Muscle of leg (tissue), 9 donors: ENCODE measurements around the gene NEU4. TPM values are rescaled to one million over a fixed set of nuclear protein-coding genes. Genes with fewer than 3 reads are reported as not detected.

Experiments used
- polyA plus RNA-seq, 8 donors: library from polyadenylated mRNA; unstranded; fragments of 120-200 nt; gene quantifications; one replicate each; pipeline versions ENCODE4 v1.2.1 to v1.2.3, GENCODE V29; 2013; ENCODE audit warnings: inconsistent platforms in 1 of 8, low replicate concordance in 1 of 8; ENCODE audit not compliant: insufficient read length in 8 of 8, insufficient read depth in 1 of 8
- total RNA-seq: library from RNA; stranded (reverse); fragments of 120-200 nt; gene quantifications from one replicate; pipeline ENCODE4 v1.2.4, GENCODE V29; 2013

NEU4 gene
- total and polyA plus RNA-seq, 9 donors: 4.6 to 10.1 (median 6.7) TPM

Other genes with a start within 250 kb of the NEU4 start
- gene THAP4, start 172.0 kb upstream of the NEU4 start, total RNA-seq: 43.9 TPM
- gene THAP4, start 172.0 kb upstream of the NEU4 start, polyA plus RNA-seq: 10 to 100 TPM; 36.3 to 51.7 (median 43.9) TPM
- 36.5 TPM for gene ATG4B, start 171.5 kb upstream of the NEU4 start, total RNA-seq
- gene ATG4B, start 171.5 kb upstream of the NEU4 start, polyA plus RNA-seq: 10 to 100 TPM; 44.0 to 74.3 (median 58.3) TPM
- gene DTYMK, start 122.4 kb upstream of the NEU4 start, total RNA-seq: 22.7 TPM
- gene DTYMK, start 122.4 kb upstream of the NEU4 start, polyA plus RNA-seq: 10 to 100 TPM; 24.9 to 35.1 (median 28.6) TPM
- gene ING5, start 107.2 kb upstream of the NEU4 start, total RNA-seq: 24.9 TPM
- gene ING5, start 107.2 kb upstream of the NEU4 start, polyA plus RNA-seq: 10 to 100 TPM; 21.0 to 29.4 (median 24.2) TPM
- 9.1 TPM for gene D2HGDH, start 74.6 kb upstream of the NEU4 start, total RNA-seq
- gene D2HGDH, start 74.6 kb upstream of the NEU4 start, polyA plus RNA-seq: 10 to 100 TPM; 12.3 to 30.0 (median 21.2) TPM
- gene GAL3ST2, start 32.4 kb upstream of the NEU4 start, total RNA-seq: 0.09 TPM
- gene GAL3ST2, start 32.4 kb upstream of the NEU4 start, polyA plus RNA-seq: under 1 TPM in 4 of 8 donors, not detected in 4; 0.25 to 0.43 (median 0.29) TPM
- 0.04 TPM for gene PDCD1, start 49.7 kb downstream of the NEU4 start, total RNA-seq
- gene PDCD1, start 49.7 kb downstream of the NEU4 start, polyA plus RNA-seq: under 1 TPM in 6 of 8 donors, not detected in 2; 0.07 to 0.36 (median 0.10) TPM
- not detected for gene RTP5, start 60.5 kb downstream of the NEU4 start, total RNA-seq
- gene RTP5, start 60.5 kb downstream of the NEU4 start, polyA plus RNA-seq: under 1 TPM in 3 of 8 donors, not detected in 5; 0.05 to 0.06 (median 0.05) TPM